Ovary (tissue), 3 donors: Measurements from ENCODE around the gene GJB4.

ENCODE experiments used
- CTCF ChIP-seq, 3 donors: fragments of 450-650 bp in 2 of 3; fragments of 200-600 bp in 1 of 3; IDR thresholded peaks; one replicate each; pipeline versions ENCODE4 v1.5.1 to v1.8.0; 2016 to 2022; ENCODE audit warnings: antibody characterized with exemption in 3 of 3, mild to moderate bottlenecking in 1 of 3
- POLR2A ChIP-seq: fragments of 450-650 bp; IDR thresholded peaks from one replicate; pipeline ENCODE4 v1.6.1; 2017; ENCODE audit warnings: antibody characterized with exemption, mild to moderate bottlenecking, moderate library complexity
- donor health status: DM: no; HTN: no; CAD: no.

- TF ChIP-seq CTCF (IDR thresholded peaks at IDR 0.05) (no peak), POLR2A (no peak)
These were observed 34.7 kb downstream of the GJB4 start for GRCh38 chr1:34794001-34794789.
